Liver (tissue), 9 donors: ENCODE data around the gene ITGB2. TPM values are rescaled to one million over a fixed set of nuclear protein-coding genes. Genes with fewer than 3 reads are reported as not detected.

Experiments
- DNase-seq: peaks from one replicate; pipeline ENCODE4 v3.0.0-alpha.2; 2017; ENCODE audit warnings: low spot score
- H3K27ac ChIP-seq, 2 donors: one replicate each; pipeline ENCODE4 v1.7.0; 2013; ENCODE audit warnings: inconsistent platforms in 2 of 2, low read length in 2 of 2, control low read depth in 1 of 2, low read depth in 1 of 2, mild to moderate bottlenecking in 1 of 2
- H3K27me3 ChIP-seq, 4 donors: one replicate each; pipeline versions ENCODE4 v1.6.1 to v1.7.0; 2013; ENCODE audit warnings: low read length in 3 of 4, inconsistent platforms in 1 of 4, mild to moderate bottlenecking in 1 of 4, moderate library complexity in 1 of 4; ENCODE audit not compliant: control insufficient read depth in 4 of 4, insufficient read depth in 4 of 4
- H3K36me3 ChIP-seq, 4 donors: one replicate each; pipeline versions ENCODE4 v1.6.1 to v1.7.0; 2013; ENCODE audit warnings: low read length in 3 of 4, mild to moderate bottlenecking in 3 of 4, low read depth in 1 of 4, moderate library complexity in 1 of 4; ENCODE audit not compliant: control insufficient read depth in 4 of 4, insufficient read depth in 3 of 4
- H3K4me1 ChIP-seq, 4 donors: one replicate each; pipeline versions ENCODE4 v1.6.1 to v1.7.0; 2013; ENCODE audit warnings: low read length in 3 of 4, mild to moderate bottlenecking in 3 of 4, moderate library complexity in 1 of 4; ENCODE audit not compliant: control insufficient read depth in 4 of 4, insufficient read depth in 4 of 4
- H3K4me3 ChIP-seq, 3 donors: one replicate each; pipeline versions ENCODE4 v1.6.1 to v1.7.0; 2013; ENCODE audit warnings: low read length in 3 of 3, control low read depth in 1 of 3, low read depth in 1 of 3, mild to moderate bottlenecking in 1 of 3
- H3K9ac ChIP-seq, 2 donors: one replicate each; pipeline ENCODE4 v1.7.0; 2013; ENCODE audit warnings: low read length in 2 of 2, mild to moderate bottlenecking in 2 of 2, moderate library complexity in 2 of 2, control low read depth in 1 of 2, low read depth in 1 of 2
- H3K9me3 ChIP-seq, 4 donors: one replicate each; pipeline versions ENCODE4 v1.6.1 to v1.7.0; 2013; ENCODE audit warnings: low read length in 3 of 4; ENCODE audit not compliant: control insufficient read depth in 4 of 4
- EGR1 ChIP-seq, 2 donors: IDR thresholded peaks; 2 replicates each; pipeline ENCODE4 v1.6.1; 2016 to 2018; ENCODE audit warnings: antibody characterized with exemption in 2 of 2, low read depth in 2 of 2
- FOXA1 ChIP-seq: IDR thresholded peaks from 2 replicates; pipeline ENCODE4 v1.6.1; 2016; ENCODE audit warnings: antibody characterized with exemption
- FOXA2 ChIP-seq: IDR thresholded peaks from 2 replicates; pipeline ENCODE4 v1.6.1; 2016; ENCODE audit warnings: antibody characterized with exemption
- GABPA ChIP-seq, 2 donors: IDR thresholded peaks in 1 of 2; conservative IDR thresholded peaks in 1 of 2; 2 replicates each; pipeline ENCODE4 v1.6.1; 2016; ENCODE audit warnings: antibody characterized with exemption in 2 of 2, mild to moderate bottlenecking in 1 of 2, moderate library complexity in 1 of 2
- HNF4G ChIP-seq: IDR thresholded peaks from 2 replicates; pipeline ENCODE4 v1.6.1; 2016; ENCODE audit warnings: antibody characterized with exemption
- JUND ChIP-seq, 2 donors: IDR thresholded peaks; 2 replicates each; pipeline ENCODE4 v1.6.1; 2016; ENCODE audit warnings: antibody characterized with exemption in 2 of 2
- NR2F2 ChIP-seq: IDR thresholded peaks from 2 replicates; pipeline ENCODE4 v1.6.1; 2016; ENCODE audit warnings: antibody characterized with exemption
- REST ChIP-seq: IDR thresholded peaks from 2 replicates; pipeline ENCODE4 v1.6.1; 2016; ENCODE audit warnings: antibody characterized with exemption, mild to moderate bottlenecking
- RXRA ChIP-seq, 2 donors: IDR thresholded peaks; 2 replicates each; pipeline ENCODE4 v1.6.1; 2017 to 2018; ENCODE audit warnings: antibody characterized with exemption in 2 of 2, mild to moderate bottlenecking in 1 of 2
- SP1 ChIP-seq: IDR thresholded peaks from 2 replicates; pipeline ENCODE4 v1.6.1; 2018; ENCODE audit warnings: antibody characterized with exemption, mild to moderate bottlenecking
- TAF1 ChIP-seq: conservative IDR thresholded peaks from 2 replicates; pipeline ENCODE4 v1.6.1; 2016; ENCODE audit warnings: antibody characterized with exemption, mild to moderate bottlenecking
- YY1 ChIP-seq: IDR thresholded peaks from 2 replicates; pipeline ENCODE4 v1.6.1; 2016; ENCODE audit warnings: antibody characterized with exemption, mild to moderate bottlenecking
- ZBTB33 ChIP-seq: IDR thresholded peaks from 2 replicates; pipeline ENCODE4 v1.6.1; 2016; ENCODE audit warnings: antibody characterized with exemption
- WGBS: extraction: QIAGEN DNeasy Blood & Tissue Kit; methylation state at CpG from one replicate; pipeline ENCODE4 v1.1.7; 2013; 5-methylcytosine and 5-hydroxymethylcytosine counted together
- polyA plus RNA-seq, 2 donors: library from polyadenylated mRNA; stranded (reverse) in 1 of 2; unstranded in 1 of 2; fragments of 200-250 nt in 1 of 2; fragments of >200 nt in 1 of 2; fragmentation: Nextera tagmentation in 1 of 2; extraction: Ambion mirVana in 1 of 2; gene quantifications; one replicate each; pipeline versions ENCODE4 v1.2.1 to v1.2.3, GENCODE V29; 2013 to 2015
- total RNA-seq, 2 donors: library from RNA; depleted of rRNA; stranded (reverse); fragments of >200 nt; gene quantifications; one replicate each; pipeline ENCODE4 v1.2.3, GENCODE V29; 2014
- TF ChIP-seq, protein P1 (sequence below): IDR thresholded peaks from 2 replicates; pipeline ENCODE4 v1.6.1; 2016; ENCODE audit warnings: antibody characterized with exemption
- donor health status: healthy.
- donor health status: healthy.
- donor health status: healthy.
- donor health status: healthy.
- donor health status: healthy.

The ITGB2 gene
- total and polyA plus RNA-seq, 4 donors: 9.6 to 50.6 (median 28.7) TPM

GRCh38 chr21:44881198-44881872, 39.4 kb downstream of the ITGB2 start:
- no peak overlapping the region for H3K9ac ChIP-seq
- no peak for DNase-seq

More at GRCh38 chr21:44881198-44881872, 39.4 kb downstream of the ITGB2 start:
- no peaks in the 10 kb centered on the region for H3K36me3 ChIP-seq
- no peaks in the 10 kb centered on the region for H3K9me3 ChIP-seq
- H3K4me1 ChIP-seq: peaks cover 7 to 34% (median 13%) of the 10 kb centered on the region in 4 donors
- H3K27me3 ChIP-seq: no peaks in the 10 kb centered on the region
- TF ChIP-seq RXRA (IDR thresholded peaks at IDR 0.05): no peak
- no peak for TF ChIP-seq ZBTB33
- TF ChIP-seq SP1: no peak
- no peak for TF ChIP-seq HNF4G
- no peak for TF ChIP-seq JUND (IDR thresholded peaks at IDR 0.05)
- TF ChIP-seq, protein P1, sequence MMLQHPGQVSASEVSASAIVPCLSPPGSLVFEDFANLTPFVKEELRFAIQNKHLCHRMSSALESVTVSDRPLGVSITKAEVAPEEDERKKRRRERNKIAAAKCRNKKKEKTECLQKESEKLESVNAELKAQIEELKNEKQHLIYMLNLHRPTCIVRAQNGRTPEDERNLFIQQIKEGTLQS: no peak
- no peak for TF ChIP-seq FOXA1
- TF ChIP-seq YY1: no peak
- no peak for TF ChIP-seq FOXA2
- TF ChIP-seq REST: no peak
- TF ChIP-seq EGR1 (IDR thresholded peaks at IDR 0.05; ENCODE audit: low read depth in 2 of 2): no peak
- no peak for TF ChIP-seq TAF1
- no peak for TF ChIP-seq NR2F2
- no peak for TF ChIP-seq GABPA (IDR thresholded peaks at IDR 0.05 in 1 of 2, conservative IDR thresholded peaks at IDR 0.05 in 1 of 2)
- no peak overlapping the region for H3K4me3 ChIP-seq
- peak overlapping the region; percentile 30 to 43 for H3K27ac ChIP-seq
- 81% methylated on average over 6 of the region's 6 CpGs for WGBS
